D721Med (cell line): Measurements from ENCODE around the gene HMOX2.

Experiments
- DNase-seq: peaks from one replicate; pipeline ENCODE4 v3.0.0; 2011; ENCODE audit warnings: low spot score; ENCODE audit not compliant: insufficient read length
- FAIRE-seq: peaks from 2 replicates; lab custom pipeline; 2011; peaks lifted over from hg19 to GRCh38; lab: Jason Lieb, UNC
- CTCF ChIP-seq: IDR thresholded peaks from 2 replicates; pipeline ENCODE4 v1.5.1; 2012; ENCODE audit warnings: mild to moderate bottlenecking, control low read depth; ENCODE audit not compliant: insufficient read depth; ENCODE audit errors: missing control alignments

The HMOX2 gene

GRCh38 chr16:4500272-4500671 is 24.1 kb downstream of the HMOX2 start:
- no peak for TF ChIP-seq CTCF
- FAIRE-seq, result no peak
- no peak for DNase-seq

GRCh38 chr16:4501071-4501478 is 24.9 kb downstream of the HMOX2 start:
- no peak for FAIRE-seq
- TF ChIP-seq CTCF, result no peak
- DNase-seq, result no peak

- DNase-seq (no peak), FAIRE-seq (no peak)
- no peak for TF ChIP-seq CTCF
Observed at GRCh38 chr16:4505356-4506147, 29.4 kb downstream of the HMOX2 start.

- DNase-seq, result peak; percentile 53
- TF ChIP-seq CTCF, result peak; percentile 89
- FAIRE-seq, result no peak
Observed at GRCh38 chr16:4506450-4506849, 30.3 kb downstream of the HMOX2 start.

- no peak for TF ChIP-seq CTCF
- FAIRE-seq (no peak), DNase-seq (no peak)
Observed at GRCh38 chr16:4507588-4508345, 31.6 kb downstream of the HMOX2 start.

GRCh38 chr16:4508806-4509205 is 32.6 kb downstream of the HMOX2 start:
- no peak for TF ChIP-seq CTCF
- FAIRE-seq (no peak), DNase-seq (no peak)

- no peak for DNase-seq
- no peak for FAIRE-seq
- no peak for TF ChIP-seq CTCF
Observed at GRCh38 chr16:4509420-4509819, 33.2 kb downstream of the HMOX2 start.
